Measurements from ENCODE around the gene PRRC2A.

PRRC2A gene

DNA sequence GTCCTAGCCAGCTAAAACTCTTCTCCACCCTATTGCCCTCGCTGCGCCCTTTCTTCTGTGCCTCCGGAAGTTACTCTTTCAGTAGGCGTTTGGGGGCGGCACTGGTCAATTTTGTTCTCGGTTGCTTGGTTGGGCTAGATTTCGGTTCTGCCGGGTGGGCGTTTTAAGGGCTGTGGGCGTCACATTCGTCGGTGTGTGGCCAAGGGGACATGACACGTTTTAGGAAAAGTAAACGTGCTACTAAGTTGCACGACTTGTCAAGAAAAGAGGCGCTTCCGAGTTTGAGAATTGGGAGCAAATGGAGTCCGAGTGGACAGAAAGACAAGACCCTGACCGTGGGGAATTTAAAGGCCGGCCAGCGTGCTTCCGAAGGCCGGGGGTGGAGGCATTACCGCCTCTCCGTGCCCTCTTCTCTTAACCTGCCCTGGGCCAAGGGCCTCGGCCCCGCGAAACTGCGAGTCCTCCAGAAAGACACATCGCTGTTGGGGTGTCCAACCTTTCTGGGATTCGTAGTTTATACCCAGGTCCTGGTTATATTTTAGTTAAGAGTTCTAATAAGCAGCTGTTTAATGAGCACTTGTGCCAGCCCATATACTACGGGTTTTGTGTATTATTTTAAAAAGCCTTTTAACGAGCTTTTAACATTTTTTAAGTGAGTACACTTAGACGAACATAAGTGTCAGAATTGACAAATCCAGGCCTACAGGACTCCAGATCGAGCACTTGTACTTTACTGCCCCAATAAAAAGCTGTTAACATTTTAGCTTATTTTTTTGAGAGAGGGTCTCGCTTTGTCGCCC is 32.6 kb downstream of the PRRC2A start:
- DNase-seq (ENCODE audit: low read depth) = peak; percentile 75

DNA sequence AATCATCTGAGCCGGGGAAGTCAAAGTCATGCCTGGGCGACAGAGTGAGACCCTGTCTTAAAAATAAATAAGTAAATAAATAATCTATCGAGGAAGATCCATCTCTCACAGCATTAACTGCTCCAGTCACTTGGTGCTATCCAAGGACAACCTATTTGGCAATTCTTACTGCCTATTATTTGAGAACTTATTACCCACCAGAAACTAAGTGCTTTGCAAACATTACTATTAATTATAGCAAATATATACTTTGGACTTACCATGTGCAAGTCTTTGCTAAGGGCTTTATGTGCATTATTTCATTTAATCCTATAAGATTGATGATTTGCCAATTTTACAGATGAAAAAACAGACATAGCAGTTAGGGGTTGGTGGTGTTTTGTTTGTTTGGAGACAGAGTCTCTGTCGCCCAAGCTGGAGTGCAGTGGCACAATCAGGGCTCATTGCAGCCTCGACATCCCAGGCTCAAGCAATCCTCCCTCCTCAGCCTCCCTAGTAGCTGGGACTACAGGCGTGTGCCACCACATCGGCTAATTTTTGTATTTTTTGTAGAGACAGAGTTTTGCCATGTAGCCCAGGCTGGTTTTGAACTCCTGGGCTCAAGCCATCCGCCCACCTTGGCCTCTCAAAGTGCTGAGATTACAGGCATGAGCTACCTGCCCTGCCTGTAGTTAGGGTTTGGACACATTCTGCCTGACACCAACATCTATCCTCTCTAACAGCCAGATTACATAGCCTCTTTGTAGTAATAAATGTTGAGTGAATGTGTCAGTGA is 34.2 kb downstream of the PRRC2A start:
- DNase-seq (ENCODE audit: low read depth) = no peak

DNA sequence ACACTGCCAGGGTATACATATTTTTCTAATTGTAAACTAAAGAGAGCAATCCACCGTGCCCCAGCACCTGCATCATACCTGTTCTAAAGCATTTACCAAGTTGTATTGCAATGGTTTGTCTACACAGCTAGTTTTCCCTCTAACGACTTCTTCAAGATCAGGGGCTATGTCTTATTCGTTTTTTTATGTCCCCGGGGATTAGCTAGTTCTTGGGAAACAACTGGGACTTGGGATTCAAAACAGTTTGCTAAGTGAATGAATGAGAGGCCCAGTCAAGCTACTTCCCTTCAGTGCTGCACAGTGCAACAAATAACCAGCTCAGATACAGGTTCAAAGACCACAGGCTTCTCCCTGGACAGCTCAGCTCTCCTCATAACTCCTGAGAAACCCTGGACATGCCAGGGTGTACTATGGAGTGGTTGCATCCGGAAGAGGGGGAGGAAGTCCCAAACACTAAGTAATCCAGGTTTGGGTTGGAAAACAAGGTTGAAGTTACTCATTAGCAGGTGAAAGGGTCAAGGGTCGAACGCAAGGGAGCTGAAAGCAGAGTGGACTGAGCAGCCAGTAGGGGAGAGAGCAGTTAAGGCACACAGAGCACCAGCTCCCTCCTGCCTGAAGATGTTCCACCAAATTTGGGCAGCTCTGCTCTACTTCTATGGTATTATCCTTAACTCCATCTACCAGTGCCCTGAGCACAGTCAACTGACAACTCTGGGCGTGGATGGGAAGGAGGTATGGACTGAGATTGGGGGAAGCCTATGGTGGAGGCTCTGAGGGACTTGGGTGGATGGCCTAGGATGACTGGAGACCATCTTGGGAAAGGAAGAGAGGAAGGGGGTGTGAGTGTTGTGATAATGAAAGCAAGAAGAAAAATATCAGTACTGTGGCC is 35.1 kb downstream of the PRRC2A start, which contains the start of gene APOM:
Gene APOM (plus strand): TSS at position 546 of the 889 bp plus-strand sequence. CDS start 73 bp downstream, at position 619.
- no peak for DNase-seq (ENCODE audit: low read depth)

DNA sequence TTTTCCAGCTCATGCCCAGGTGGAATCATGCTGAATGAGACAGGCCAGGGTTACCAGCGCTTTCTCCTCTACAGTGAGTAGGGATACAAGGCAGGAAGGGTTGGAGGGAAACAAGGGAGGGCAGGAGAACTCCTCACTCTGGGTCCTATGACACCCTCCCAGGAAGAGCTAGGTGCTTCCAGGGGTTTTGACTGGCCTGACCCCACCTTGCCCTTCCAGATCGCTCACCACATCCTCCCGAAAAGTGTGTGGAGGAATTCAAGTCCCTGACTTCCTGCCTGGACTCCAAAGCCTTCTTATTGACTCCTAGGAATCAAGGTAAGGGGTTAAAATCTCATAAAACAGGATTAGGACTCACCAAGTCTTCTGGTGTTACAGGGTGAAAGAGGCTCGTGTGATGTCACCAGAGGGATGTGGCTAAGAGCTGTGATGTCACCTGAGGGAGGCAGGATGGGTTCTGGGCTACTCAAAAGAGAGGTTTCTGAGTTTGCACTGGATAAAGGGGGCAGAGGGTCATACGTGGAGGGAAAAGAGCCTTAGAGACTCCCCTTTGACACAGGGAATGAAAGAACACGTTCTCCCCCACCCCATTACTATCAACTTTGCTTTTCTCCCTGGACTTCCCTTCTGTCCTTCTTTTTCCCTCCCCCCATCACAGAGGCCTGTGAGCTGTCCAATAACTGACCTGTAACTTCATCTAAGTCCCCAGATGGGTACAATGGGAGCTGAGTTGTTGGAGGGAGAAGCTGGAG is 37.1 kb downstream of the PRRC2A start:
- DNase-seq (ENCODE audit: low read depth) = no peak

DNA sequence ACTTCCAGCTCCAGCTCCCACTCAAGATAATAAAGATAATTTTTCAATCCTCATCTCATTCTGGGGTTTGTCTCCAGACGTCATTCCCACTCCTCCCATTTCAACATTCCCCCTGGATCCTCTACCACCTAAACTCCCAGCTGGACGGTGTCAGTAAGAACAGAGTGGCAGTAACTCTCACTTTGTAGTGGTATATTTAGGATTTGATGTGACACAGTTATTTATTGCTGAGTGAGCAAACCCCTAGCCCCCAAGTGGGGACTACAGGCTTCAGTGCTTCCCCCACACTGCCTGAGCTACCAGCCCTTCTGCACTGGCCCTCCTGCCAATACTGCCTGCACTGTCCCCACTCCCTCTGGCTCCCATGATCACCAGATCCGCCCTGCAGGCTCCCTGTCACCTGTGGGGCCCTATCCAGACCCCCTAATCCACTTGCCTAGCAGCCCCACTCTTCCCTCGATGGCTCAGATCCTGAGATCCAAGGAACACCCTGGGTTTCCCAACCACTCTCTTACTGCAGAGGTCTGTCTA is 37.7 kb downstream of the PRRC2A start:
- no peak for DNase-seq (ENCODE audit: low read depth)

DNA sequence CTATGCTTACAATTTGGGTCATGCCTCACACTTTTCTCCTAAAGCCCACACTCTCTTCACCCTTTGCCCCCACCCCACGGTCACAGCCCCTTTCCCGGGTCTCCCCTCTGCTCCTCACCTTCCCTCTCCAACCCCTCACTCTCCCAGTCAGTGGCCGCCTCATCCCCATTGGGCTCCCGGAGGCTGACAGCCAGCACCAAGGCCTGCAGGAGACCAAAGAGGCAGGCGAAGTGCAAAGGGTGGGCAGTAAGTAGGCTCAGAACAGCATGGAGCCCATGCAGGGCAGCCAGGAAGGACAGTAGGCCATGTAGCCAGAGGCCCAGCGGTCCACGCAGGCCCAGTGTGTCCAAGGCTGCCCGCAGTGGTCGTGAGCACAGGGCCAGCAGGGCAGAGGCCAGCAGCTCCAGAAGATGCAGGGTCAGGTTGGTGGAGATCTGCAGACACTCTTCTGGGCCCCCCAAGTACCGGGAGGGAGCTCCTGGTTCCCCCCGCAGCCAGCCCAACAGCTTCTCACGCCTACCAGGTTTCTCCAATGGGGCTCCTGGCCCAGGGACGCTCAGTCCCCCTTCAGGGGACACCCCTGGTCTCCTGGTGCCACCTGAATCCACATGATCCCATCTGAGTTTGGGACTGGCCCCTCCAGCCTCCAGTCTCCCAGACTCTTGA is 38.6 kb downstream of the PRRC2A start:
- no peak for DNase-seq (ENCODE audit: low read depth)

DNA sequence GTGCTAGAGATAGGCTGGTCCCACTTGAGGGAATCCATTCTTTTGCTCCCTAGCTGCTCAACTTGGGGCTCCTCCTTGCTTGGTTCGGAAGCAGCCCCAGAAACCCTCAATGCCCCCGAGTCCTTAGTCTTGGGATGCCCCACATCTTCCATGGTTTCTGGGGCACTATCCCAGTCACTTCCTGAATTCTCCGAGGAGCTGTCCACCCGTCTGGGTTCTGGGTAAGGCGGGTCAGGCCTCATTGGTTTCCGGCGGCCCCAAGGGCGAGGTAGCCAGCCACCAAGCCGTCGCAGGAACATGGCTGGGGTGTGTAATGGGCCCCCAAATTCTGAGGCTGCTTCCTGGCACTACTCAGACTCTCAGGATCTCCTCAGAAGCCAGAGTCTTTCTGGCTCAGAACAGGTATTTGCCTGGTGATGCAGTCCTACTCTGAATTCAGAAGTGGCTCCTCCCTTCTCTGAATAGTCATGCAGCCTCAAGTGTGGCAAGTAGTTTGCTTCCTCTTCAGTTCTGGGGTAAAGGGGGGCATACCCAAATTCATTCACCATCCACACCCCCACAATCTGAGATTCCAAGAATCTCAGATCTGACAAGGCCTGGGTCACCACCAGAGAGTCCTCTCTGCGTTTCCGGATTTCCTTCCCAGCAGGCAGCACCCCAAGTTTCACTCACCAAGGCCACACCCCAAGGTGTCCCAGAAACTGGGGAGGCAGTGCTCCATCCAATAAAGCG is 39.3 kb downstream of the PRRC2A start:
- DNase-seq (ENCODE audit: low read depth) = no peak

DNA sequence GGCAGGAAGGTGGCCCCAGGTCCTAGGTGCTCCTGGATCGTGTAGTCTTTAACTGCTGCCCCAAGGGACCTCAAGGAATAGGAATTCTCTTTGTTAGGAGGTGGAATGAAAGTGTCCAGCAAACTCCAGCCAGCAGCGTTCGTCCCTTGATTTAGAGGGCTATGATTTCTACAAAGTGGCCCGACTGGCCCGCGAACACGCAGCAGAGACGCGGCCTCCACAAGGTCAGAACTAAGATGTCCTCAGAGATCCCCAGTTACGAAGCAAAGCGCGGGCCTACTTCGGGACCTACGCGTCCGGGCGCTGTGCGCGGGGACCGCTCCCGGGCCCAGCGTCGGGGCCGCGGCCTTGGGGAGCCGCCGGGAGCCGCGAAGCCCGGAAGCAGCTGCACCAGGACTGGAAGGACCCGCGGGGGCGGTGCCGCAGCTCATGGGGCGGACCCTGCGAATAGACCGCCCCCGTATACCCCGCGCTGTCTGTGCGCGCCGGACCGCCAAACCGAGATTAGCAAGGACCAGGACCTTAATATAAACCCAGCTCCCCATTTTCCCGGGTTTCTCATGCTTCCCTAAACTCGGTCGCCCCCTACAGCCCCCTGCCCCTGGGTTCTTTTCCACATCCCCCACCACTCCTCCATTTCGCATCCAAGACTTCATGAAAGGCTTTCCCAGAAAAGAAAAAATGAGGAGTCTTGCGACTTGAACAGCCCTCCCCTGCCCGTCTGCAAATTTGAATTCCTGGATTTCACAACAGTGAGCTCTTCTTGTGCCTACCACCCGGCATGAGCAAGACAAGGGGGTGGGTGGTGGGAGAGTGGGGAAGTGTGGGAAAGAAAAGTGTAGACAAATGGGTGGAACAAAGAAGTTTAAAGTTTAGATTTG is 40.1 kb downstream of the PRRC2A start, which contains the start of gene C6orf47:
Gene C6orf47 (minus strand): TSS at position 398 of the 881 bp plus-strand sequence. CDS start 831 bp downstream, outside the sequence.
- peak; percentile 65 for DNase-seq (ENCODE audit: low read depth)

DNA sequence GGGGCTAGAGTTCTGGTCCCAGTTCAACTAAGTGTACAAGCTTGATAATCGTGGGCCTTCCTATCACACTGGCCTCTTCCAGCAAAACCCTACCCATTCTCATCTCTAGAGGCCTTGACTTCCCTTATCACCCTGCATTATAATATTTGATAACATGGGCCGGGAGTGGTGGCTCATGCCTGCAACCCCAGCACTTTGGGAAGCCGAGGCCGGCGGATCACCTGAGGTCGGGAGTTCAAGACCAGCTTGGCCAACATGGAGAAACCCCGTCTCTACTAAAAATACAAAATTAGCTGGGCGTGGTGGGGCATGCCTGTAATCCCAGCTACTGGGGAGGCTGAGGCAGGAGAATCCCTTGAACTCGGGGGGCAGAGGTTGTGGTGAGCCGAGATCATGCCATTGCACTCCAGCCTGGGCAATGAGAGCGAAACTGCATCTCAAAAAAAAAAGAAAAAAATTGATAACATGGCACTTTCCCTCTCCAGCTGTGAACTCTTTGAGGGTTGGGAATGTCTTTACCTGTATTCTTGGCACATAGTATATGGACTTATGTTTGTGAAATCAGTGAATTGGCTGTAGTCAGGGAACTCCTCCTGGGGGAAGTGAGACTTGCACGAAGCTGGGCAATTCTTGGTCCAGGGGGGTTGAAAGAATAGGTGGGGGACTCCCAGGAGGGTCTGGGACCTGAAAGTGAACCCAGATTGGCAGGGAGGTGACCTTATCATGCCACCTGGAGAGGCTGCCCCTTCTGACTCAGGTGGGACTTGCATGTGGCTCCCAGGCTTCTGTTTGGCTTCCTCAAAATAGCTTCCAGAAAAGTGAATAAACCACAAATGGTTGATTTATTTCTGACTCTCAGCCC is 41.0 kb downstream of the PRRC2A start:
- no peak for DNase-seq (ENCODE audit: low read depth)

DNA sequence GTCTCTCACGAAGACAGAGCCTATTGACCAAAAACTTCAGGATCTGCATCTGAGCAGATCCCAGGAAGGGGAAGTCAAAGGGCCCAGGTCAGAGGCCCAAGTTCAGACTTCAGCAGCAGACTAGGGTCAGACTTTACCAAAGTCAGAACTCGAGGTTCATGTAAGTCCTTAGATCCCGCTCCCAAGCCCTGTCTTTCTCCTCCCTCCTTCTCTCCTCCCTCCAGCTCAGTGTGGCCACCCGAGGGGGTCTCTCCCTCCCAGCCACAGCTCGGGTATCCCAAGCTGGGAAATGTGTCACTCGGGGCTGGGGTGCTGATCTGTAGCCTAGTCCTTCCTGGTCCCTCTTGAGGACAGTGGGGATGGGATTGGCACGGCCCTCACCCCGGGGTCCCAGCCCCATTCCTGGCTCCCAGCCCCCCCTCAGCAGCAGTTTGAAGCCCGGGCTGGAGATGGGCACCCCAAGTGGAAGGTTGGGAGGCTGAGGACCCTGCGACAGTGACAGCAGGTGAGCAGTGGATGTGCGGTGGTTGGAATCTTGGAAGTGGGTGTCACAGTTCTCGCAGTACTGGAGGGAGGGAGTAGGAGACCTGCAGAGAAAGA is 41.7 kb downstream of the PRRC2A start:
- DNase-seq (ENCODE audit: low read depth) = no peak

DNA sequence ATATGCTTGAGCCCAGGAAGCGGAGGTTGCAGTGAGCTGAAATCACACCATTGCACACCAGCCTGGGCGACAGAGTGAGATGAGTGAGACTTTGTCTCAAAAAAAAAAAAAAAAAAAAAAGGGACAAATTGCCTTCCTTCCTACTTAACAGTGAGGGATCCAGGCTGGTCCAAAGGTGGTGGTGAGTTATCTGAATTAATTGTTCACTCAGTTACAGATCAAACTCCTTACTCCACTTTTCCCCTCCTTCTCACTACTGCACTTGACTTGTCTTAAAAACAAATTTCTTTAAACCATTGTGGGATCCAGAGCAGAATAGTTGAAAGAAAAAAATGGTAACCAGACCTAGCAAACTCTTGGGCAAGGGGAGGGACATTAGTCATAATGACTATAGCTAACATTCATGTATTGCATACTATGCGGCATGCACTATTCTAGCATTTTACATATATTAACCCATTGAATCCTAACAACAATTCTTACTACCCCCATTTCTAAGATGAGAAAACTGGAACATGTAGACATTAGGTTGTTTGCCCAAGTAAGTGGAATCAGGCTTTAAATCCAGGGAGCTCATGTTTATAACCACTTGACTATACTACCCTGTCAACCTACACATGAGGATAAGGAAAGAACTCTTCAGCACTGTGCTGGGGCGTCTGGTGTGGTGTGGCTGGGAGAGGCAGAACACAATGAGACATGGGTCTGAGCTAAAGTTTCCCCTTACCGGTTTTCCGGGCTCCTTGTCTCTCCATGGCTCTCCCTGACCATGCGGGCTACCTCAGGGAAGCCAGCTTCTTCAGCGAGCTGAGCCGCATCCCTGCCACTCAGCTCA is 42.8 kb downstream of the PRRC2A start:
- DNase-seq (ENCODE audit: low read depth) = no peak

DNA sequence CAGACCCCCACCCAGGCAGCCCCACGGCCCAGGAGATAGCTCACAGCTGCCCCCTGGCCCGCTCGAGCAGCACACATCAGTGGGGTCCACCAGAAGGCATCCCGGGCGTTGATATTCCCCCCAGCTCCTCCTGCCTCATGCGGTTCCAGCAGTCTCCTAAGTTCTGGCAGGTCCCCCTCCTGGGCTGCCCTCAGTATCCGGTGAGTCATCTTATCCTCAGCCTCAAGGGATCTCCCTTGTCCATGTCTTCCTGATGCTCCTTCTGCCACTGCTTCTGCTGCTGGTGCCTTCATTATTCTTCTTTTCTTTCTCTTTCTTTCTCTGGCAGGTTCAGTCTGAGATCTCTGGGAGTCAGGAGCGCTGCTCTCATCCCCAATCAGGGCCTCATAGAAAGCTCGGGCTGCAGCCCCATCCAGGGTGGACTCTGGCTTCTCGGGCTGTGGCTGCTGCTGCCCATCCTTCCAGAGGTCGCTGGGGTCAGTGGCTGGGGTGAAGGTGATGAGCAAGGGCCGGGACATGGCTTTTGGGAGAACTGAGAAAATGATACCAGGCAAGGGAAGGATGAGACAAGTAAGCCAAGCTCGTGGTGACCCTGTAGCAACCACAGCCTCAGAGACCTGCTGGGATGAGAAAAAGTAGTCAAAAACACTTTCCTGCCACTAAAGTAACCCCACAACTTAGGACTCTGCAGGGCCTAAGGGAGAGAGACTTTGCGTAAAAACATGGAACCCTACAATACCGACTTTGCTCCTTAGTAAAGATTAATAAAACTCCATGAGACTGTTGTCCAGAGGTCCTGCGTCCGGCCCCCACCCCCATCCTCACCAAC is 43.7 kb downstream of the PRRC2A start:
- no peak for DNase-seq (ENCODE audit: low read depth)

DNA sequence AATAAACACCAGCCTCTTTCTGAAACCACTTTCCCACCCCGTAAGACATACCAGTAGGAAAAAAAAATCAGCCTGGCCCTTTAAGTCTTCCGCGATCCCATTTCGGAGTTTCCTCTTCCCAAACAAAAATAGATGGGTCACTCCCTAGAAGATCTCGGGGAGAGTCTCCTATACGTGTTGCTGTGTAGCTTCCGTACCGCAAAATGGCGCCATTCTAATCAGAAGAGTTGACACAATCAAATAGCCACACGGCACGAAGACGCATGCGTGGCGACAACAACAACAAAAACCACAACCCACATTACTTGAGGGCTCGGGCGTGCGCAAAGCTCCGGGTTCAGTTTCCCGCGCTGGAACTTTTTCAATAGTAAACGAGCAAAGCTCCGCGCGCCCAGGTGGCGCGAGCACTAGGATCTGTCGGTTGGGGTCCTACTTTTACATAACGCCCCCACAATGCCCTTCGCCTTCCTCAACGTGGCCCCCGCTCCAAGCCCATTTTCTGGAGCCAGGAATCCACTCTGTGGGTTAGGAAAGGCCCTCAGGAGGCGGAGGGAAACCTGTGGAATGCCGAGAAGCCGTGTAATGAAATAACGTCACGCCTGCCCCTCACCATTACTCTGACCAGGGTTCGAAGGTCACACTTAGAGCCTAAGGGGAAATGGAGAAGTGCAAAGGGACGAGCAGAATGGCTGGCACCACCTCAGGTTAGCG is 44.4 kb downstream of the PRRC2A start, which contains the start of gene GPANK1:
Gene GPANK1 (minus strand): TSS at position 208 of the 711 bp plus-strand sequence. CDS start 519 bp downstream, outside the sequence.
- peak; percentile 88 for DNase-seq (ENCODE audit: low read depth)

DNA sequence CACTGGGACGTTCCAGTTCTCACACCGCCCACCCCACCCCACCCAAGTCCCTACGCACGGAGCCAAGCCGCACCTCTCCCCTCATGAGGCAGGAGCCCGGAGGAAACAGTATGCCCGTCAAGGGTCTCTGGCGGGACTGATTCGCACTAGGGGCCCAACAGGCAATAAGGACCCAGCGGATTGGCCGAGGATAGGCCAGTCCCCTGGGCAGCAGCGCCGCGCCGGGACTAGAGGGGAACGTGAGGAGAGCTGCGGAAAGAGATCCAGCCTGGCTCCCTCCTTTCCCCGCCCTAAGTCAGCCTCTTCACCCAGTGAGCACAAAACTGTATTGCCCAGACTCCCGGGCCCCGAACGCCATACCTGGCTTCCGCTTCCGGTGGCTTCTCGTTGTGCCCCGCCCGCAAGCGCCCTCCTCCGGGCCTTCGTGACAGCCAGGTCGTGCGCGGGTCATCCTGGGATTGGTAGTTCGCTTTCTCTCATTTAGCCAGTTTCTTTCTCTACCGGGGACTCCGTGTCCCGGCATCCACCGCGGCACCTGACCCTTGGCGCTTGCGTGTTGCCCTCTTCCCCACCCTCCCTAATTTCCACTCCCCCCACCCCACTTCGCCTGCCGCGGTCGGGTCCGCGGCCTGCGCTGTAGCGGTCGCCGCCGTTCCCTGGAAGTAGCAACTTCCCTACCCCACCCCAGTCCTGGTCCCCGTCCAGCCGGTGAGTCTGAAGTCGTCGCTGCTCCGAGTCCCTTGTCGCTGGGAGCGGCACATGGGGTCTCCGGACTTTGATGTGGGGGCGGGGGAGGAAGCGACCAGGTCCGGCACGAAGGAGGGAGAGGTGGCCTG is 45.2 kb downstream of the PRRC2A start, which contains the start of gene CSNK2B:
Gene CSNK2B (plus strand): TSS at position 580 of the 836 bp plus-strand sequence. CDS start 752 bp downstream, outside the sequence.
- peak; percentile 98 for DNase-seq (ENCODE audit: low read depth)

Measured in stimulated activated CD8-positive, alpha-beta memory T cell treated with anti-CD3 and anti-CD28 coated beads, Interleukin-12 subunit alpha, Interleukin-12 subunit beta, amount 100 ng/mL, for 1 hour (primary cell).